Cardiac fibroblast (primary cell): ENCODE measurements around the gene SNTG2.

Experiments used
- DNase-seq, 2 donors: peaks; one replicate each; pipeline versions ENCODE4 v3.0.0 to v3.0.0-alpha.2; 2010; ENCODE audit warnings: low read depth in 2 of 2
- H3K4me3 ChIP-seq, 2 donors: replicated peaks in 1 of 2; 1 replicate in 1 of 2; 2 replicates in 1 of 2; pipeline ENCODE4 v1.5.1; 2011; ENCODE audit warnings: low read depth in 2 of 2, low read length in 2 of 2, mild to moderate bottlenecking in 2 of 2, moderate library complexity in 1 of 2
- TF ChIP-seq, protein P1 (sequence below): IDR thresholded peaks from one replicate; pipeline ENCODE4 v1.5.1; 2011; ENCODE audit warnings: low read depth, mild to moderate bottlenecking, low read length, inconsistent platforms

SNTG2 gene

DNA sequence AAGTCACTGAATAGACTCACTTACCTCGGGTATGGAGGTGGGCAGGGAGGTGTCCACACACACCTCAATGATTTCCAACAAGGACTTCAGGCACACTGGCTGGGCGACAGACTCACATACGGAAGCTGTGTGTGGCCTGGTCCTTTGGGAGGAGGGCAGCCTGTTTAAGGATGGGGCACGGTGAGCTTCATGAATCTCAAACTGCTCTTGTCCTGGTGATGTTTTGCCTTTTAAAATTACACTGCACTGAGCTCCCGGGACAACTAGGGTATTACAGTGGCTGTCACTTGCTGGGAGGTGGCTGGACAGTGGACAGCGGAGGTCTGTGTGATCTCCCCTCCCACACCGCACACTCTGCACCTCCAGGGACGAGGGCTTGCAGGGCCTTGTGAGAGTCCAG is 211.6 kb downstream of the SNTG2 start:
- DNase-seq = no peak
- no peak overlapping the region for H3K4me3 ChIP-seq
- TF ChIP-seq, protein P1, sequence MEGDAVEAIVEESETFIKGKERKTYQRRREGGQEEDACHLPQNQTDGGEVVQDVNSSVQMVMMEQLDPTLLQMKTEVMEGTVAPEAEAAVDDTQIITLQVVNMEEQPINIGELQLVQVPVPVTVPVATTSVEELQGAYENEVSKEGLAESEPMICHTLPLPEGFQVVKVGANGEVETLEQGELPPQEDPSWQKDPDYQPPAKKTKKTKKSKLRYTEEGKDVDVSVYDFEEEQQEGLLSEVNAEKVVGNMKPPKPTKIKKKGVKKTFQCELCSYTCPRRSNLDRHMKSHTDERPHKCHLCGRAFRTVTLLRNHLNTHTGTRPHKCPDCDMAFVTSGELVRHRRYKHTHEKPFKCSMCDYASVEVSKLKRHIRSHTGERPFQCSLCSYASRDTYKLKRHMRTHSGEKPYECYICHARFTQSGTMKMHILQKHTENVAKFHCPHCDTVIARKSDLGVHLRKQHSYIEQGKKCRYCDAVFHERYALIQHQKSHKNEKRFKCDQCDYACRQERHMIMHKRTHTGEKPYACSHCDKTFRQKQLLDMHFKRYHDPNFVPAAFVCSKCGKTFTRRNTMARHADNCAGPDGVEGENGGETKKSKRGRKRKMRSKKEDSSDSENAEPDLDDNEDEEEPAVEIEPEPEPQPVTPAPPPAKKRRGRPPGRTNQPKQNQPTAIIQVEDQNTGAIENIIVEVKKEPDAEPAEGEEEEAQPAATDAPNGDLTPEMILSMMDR = no peak

DNA sequence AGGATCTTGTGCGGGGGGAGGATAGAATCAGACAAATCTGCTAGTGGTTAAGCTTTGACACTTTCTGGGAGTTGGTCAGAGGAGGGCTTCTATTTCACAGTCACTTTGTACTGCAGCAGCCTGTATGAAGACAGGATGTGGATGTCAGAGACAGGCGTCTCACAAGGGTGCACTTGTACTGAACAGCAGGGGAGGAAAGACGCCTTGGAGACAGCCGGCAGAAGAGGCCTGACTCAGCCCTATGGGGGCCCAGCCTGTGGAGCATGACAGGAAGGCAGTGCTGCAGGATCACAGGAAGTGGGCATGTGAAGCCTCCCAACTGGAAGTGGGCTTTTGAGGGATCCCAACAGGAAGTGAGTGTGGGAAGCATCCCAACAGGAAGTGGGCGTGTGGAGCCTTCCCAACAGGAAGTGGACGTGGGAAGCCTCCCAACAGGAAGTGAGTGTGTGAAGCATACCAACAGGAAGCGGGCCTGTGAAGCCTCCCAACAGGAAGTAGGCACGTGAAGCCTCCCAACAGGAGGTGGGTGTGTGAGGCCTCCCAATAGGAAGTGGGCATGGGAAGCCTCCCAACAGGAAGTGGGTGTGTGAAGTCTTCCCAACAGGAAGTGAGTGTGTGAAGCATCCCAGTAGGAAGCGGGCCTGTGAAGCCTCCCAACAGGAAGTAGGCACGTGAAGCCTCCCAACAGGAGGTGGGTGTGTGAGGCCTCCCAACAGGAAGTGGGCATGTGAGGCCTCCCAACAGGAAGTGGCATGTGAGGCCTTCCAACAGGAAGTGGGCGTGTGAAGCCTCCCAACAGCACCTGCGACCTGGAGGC is 212.3 kb downstream of the SNTG2 start:
- peak in 1 of 2 donors; percentile 3 for DNase-seq
- TF ChIP-seq, protein P1 = no peak
- H3K4me3 ChIP-seq = no peak overlapping the region

DNA sequence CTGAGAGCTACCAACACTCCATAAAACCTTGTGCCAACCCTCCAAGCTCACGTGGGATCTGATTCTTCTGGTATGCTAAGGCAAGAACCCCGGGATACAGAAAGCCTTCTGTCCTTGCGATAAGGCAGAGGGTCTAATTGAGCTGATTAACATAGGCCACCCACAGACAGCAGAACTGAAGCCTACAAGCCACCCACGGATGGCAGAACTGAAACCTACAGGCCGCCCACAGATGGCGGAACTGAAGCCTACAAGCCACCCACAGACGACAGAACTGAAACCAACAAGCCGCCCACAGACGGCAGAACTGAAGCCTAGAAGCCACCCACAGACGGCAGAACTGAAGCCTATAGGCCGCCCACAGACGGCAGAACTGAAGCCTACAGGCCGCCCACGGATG is 216.3 kb downstream of the SNTG2 start:
- DNase-seq = no peak

DNA sequence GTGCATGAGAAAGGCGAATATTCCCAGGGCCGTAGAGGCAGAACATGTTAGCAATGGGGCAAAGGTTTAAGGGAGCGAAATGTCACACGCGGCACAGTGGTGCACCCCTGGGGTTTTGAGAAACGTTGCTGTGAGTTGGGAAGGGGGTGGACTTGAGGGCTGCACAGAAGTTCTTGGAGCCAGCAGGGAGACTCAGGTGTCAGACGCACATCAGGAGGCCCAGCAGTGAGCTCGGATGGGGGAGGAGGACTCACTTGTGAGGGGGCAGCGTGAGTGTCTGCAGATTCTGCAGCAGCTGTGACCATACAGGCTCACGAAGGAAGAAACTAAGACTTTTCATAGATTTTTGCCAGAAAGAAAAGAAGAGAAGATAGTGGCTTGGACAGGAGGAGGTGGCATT is 218.2 kb downstream of the SNTG2 start:
- TF ChIP-seq, protein P1 = no peak
- no peak for DNase-seq
- H3K4me3 ChIP-seq = no peak overlapping the region

More for the DNA sequence above, 216.3 kb downstream of the SNTG2 start:
- H3K4me3 ChIP-seq = no peak overlapping the region
- TF ChIP-seq, protein P1 = no peak

DNA sequence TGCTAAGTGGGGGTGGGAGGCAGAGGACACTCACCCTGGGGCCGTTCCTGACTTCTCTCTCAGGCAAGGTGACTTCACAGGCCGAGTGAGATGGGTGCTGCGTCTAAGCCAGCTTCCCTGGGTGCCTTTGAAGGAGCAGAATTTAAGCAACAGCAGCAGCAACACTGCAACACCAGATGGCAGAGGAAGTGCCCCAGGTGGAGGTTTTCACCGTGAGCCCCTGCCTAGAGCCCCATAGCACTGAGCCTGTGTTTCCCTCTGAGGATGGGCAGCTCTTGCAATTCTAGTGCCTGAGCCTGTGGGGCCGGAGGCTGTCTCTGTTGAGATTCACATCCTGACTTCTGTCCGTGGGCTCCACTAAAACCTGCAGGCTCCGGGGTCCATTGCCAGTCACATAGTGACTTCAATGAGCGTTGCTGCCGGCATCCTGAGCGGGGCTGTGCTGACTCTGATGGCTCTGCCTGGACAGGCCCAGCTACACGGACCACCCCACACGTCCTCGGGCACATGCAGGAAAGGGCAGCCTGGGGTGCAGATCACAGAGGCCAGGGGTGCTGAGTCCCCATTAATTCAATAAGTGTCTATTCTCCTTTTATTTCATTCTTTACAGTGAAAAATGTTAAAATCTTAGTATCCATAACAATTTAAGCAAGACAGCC is 218.8 kb downstream of the SNTG2 start:
- no peak for DNase-seq
- H3K4me3 ChIP-seq = no peak overlapping the region
- TF ChIP-seq, protein P1 = no peak

DNA sequence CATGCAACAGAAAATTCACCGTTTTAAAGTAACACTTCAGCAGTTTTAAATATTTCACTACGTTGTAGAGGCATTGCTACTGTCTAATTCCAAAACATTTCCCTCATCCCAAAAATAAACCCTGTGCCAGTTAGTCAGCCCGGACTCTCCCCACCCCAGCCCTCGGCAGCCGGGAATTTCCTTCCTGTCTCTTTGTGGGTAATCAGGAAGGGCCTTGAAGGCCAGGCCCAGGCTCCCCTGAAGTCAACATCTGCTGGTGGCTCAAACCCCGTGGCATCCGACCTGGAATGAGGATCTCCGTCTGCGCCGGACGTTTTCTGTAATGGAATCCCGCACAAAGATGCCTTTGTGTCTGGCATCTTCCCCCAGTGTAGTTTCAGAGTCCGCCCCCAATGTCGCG is 219.6 kb downstream of the SNTG2 start:
- TF ChIP-seq, protein P1 = no peak
- no peak for DNase-seq
- no peak overlapping the region for H3K4me3 ChIP-seq
